Thyroid gland (tissue), 4 donors: ENCODE measurements around the gene TBXAS1. TPM values are rescaled to one million over a fixed set of nuclear protein-coding genes. Genes with fewer than 3 reads are reported as not detected.

Source experiments
- DNase-seq, 2 donors: peaks; one replicate each; pipeline ENCODE4 v3.0.0-alpha.2; 2019
- H3K27ac ChIP-seq, 3 donors: fragments of 200-600 bp; sonication (generic); 1 replicate in 2 of 3; 2 replicates in 1 of 3; pipeline ENCODE4 v1.5.1; 2016 to 2019; ENCODE audit warnings: mild to moderate bottlenecking in 1 of 3, moderate library complexity in 1 of 3
- H3K27me3 ChIP-seq: fragments of 200-600 bp; sonication (generic); one replicate; pipeline ENCODE4 v1.5.1; 2019
- H3K36me3 ChIP-seq, 2 donors: fragments of 200-600 bp; sonication (generic); one replicate each; pipeline ENCODE4 v1.5.1; 2016 to 2019
- H3K4me1 ChIP-seq, 2 donors: fragments of 200-600 bp; sonication (generic); one replicate each; pipeline ENCODE4 v1.5.1; 2017 to 2019
- H3K4me3 ChIP-seq, 3 donors: fragments of 200-600 bp; sonication (generic); replicated peaks in 1 of 3; 1 replicate in 2 of 3; 2 replicates in 1 of 3; pipeline ENCODE4 v1.5.1; 2016; ENCODE audit warnings: mild to moderate bottlenecking in 1 of 3
- H3K9me3 ChIP-seq: fragments of 200-600 bp; sonication (generic); one replicate; pipeline ENCODE4 v1.5.1; 2017
- CTCF ChIP-seq, 6 experiments: fragments of 200-600 bp in 3 of 6; fragments of 450-650 bp in 3 of 6; sonication (generic) in 3 of 6; IDR thresholded peaks; one replicate each; pipeline ENCODE4 v1.5.1; 2016 to 2019; ENCODE audit warnings: antibody characterized with exemption in 6 of 6, mild to moderate bottlenecking in 2 of 6, inconsistent platforms in 1 of 6, moderate library complexity in 1 of 6
- POLR2A ChIP-seq, 2 donors: fragments of 450-650 bp; IDR thresholded peaks; one replicate each; pipeline ENCODE4 v1.6.1; 2017; ENCODE audit warnings: antibody characterized with exemption in 2 of 2, mild to moderate bottlenecking in 2 of 2, moderate library complexity in 1 of 2
- whole genome bisulfite sequencing, 2 donors: methylation state at CpG; one replicate each; pipeline ENCODE4 v1.1.5; 2017; 5-methylcytosine and 5-hydroxymethylcytosine counted together
- intact Hi-C: fragments of 100-400 bp; cut with DNase I; formaldehyde crosslinking; loops from one replicate; pipeline ENCODE4 v1.15.1; 2023
- total RNA-seq, 4 donors: library from RNA; depleted of rRNA; stranded (reverse); fragments of >200 nt; gene quantifications; one replicate each; pipeline ENCODE4 v1.2.3, GENCODE V29; 2016

Gene TBXAS1
- total RNA-seq, 4 donors from 2014 or later, result 5.1 to 13.2 (median 8.7) TPM

GRCh38 chr7:139860090-139860775 lies 31.2 kb downstream of the TBXAS1 start:
- WGBS, 2 donors, result 65 to 77% methylated on average over 4 of the region's 4 CpGs
- H3K27ac ChIP-seq, result no peak overlapping the region
- TF ChIP-seq POLR2A (IDR thresholded peaks at IDR 0.05) (no peak), CTCF (IDR thresholded peaks at IDR 0.05) (no peak)

GRCh38 chr7:139861803-139862202 lies 32.7 kb downstream of the TBXAS1 start:
- WGBS, 2 donors, result 43 to 53% methylated on average over 2 of the region's 2 CpGs
- no peak for DNase-seq
- H3K4me1 ChIP-seq, result no peaks in the 10 kb centered on the region
- H3K27ac ChIP-seq, result no peak overlapping the region
- no peak for TF ChIP-seq CTCF (IDR thresholded peaks at IDR 0.05)
- H3K4me3 ChIP-seq, result no peak overlapping the region
- intact Hi-C loops, result no loop called here
- H3K36me3 ChIP-seq, result no peaks in the 10 kb centered on the region
- no peaks in the 10 kb centered on the region for H3K9me3 ChIP-seq
- no peaks in the 10 kb centered on the region for H3K27me3 ChIP-seq

More at GRCh38 chr7:139860090-139860775, 31.2 kb downstream of the TBXAS1 start:
- H3K4me3 ChIP-seq, result no peak overlapping the region
- DNase-seq, result no peak
- no peaks in the 10 kb centered on the region for H3K4me1 ChIP-seq
- H3K9me3 ChIP-seq, result no peaks in the 10 kb centered on the region
- H3K36me3 ChIP-seq, result no peaks in the 10 kb centered on the region
- intact Hi-C loops, result no loop called here
- no peaks in the 10 kb centered on the region for H3K27me3 ChIP-seq

DNA sequence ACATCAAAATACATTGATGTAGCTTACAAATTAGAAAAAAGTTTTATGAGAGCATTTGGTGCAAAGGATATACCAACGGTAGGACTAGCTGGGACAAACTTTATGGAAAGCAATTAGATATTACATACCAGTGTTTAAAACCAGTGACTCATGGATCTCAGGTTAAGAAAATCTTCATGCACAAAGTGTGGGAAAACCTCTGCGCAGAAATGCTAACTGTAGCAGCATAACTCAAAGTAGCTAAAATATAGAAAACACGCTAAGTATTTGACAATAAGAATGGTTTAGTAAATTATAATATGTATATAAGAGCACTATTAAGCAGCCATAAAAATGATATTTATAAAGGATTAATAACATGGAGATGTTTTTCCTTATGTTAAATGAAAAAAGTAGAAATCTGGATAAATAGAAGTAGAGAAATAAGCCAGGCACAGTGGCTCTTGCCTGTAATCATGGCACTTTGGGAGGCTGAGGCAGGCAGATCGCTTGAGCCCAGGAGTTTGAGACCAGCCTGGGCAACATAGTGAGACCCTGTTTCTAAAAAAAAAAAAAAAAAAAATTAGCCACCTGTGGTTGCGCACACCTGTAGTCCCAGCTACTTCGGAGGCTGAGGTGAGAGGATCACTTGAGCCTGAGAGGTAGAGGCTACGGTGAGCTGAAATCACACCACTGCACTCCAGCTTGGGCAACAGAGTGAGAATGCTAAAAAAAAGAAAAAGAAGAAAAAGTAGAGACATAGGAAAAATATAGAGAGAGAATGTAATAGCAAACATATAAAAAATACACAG lies 37.2 kb downstream of the TBXAS1 start:
- intact Hi-C loops, result no loop called here

DNA sequence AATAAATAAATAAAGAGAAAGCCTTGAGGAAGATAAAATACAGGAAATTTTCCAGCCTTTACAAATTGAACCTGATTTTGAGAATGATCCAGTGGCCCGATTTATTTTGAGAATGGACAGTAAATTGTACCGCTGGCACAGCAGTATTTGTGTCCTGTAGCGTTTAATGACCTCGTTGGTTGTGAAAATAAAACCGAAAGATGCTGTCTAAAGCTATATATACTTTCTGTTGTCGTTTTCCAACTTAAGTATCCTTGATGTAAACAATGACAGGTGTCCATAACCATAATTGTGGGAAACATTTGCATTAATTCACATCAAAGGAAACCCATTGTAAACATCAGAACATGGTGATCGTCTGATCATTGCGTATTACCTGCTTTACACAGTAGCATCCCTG lies 38.8 kb downstream of the TBXAS1 start:
- WGBS, 2 donors, result 90 to 93% methylated on average over 8 of the region's 8 CpGs
- no peak overlapping the region for H3K4me3 ChIP-seq
- no peak overlapping the region for H3K27ac ChIP-seq
- TF ChIP-seq CTCF (IDR thresholded peaks at IDR 0.05) (no peak), POLR2A (IDR thresholded peaks at IDR 0.05) (no peak)
- peaks cover 0 to 7% of the 10 kb centered on the region in 2 donors for H3K4me1 ChIP-seq
- no peak for DNase-seq
- no peaks in the 10 kb centered on the region for H3K27me3 ChIP-seq
- intact Hi-C loops, result no loop called here
- H3K36me3 ChIP-seq, result no peaks in the 10 kb centered on the region
- no peaks in the 10 kb centered on the region for H3K9me3 ChIP-seq

More for the DNA sequence above, 37.2 kb downstream of the TBXAS1 start:
- 94 to 95% methylated on average over 7 of the region's 7 CpGs for WGBS, 2 donors
- Histone ChIP-seq H3K4me1 (peaks cover 0 to 2% of the 10 kb centered on the region in 2 donors), H3K9me3 (no peaks in the 10 kb centered on the region), H3K4me3 (no peak overlapping the region), H3K27me3 (no peaks in the 10 kb centered on the region), H3K27ac (no peak overlapping the region), H3K36me3 (no peaks in the 10 kb centered on the region)
- DNase-seq, result no peak
- TF ChIP-seq POLR2A (IDR thresholded peaks at IDR 0.05) (no peak), CTCF (IDR thresholded peaks at IDR 0.05) (no peak)

GRCh38 chr7:139869886-139870285 lies 40.8 kb downstream of the TBXAS1 start:
- no peaks in the 10 kb centered on the region for H3K9me3 ChIP-seq
- H3K27me3 ChIP-seq, result no peaks in the 10 kb centered on the region
- H3K27ac ChIP-seq, result no peak overlapping the region
- intact Hi-C loops, result no loop called here
- H3K36me3 ChIP-seq, result no peaks in the 10 kb centered on the region
- no peak for DNase-seq
- WGBS, 2 donors, result 83 to 89% methylated on average over 2 of the region's 2 CpGs
- no peak for TF ChIP-seq CTCF (IDR thresholded peaks at IDR 0.05)
- TF ChIP-seq POLR2A (IDR thresholded peaks at IDR 0.05), result no peak
- H3K4me1 ChIP-seq, result peaks cover 0 to 7% of the 10 kb centered on the region in 2 donors
- no peak overlapping the region for H3K4me3 ChIP-seq
